GM12892 (cell line): Measurements from ENCODE around the gene CCNL2.

Experiments used
- POLR2A ChIP-seq: IDR thresholded peaks from 2 replicates; pipeline ENCODE4 v1.6.1; 2011; ENCODE audit warnings: low read depth, low read length, control low read depth
- POLR2AphosphoS5 ChIP-seq: IDR thresholded peaks from 2 replicates; pipeline ENCODE4 v1.6.1; 2011; ENCODE audit warnings: low read depth, low read length, control low read depth
- TAF1 ChIP-seq: IDR thresholded peaks from 2 replicates; pipeline ENCODE4 v1.6.1; 2011; ENCODE audit warnings: low read depth, mild to moderate bottlenecking, control low read depth, low read length, borderline replicate concordance

GRCh38 chr1:1347026-1347595, 52.0 kb downstream of the CCNL2 start:
- no peak for TF ChIP-seq TAF1
- no peak for TF ChIP-seq POLR2AphosphoS5
- TF ChIP-seq POLR2A = no peak
